NCI-H1105 (cell line): ENCODE measurements around the gene ARNT2.
"Not testable (repeated sequence)": the region's sequence is repeated elsewhere in the genome, so short reads cannot be mapped to it uniquely, and the experiment has no call there.

Source experiments
- DNase-seq: peaks from one replicate; lab custom pipeline; 2025; lab: John Stamatoyannopoulos, UW

The ARNT2 gene

DNA sequence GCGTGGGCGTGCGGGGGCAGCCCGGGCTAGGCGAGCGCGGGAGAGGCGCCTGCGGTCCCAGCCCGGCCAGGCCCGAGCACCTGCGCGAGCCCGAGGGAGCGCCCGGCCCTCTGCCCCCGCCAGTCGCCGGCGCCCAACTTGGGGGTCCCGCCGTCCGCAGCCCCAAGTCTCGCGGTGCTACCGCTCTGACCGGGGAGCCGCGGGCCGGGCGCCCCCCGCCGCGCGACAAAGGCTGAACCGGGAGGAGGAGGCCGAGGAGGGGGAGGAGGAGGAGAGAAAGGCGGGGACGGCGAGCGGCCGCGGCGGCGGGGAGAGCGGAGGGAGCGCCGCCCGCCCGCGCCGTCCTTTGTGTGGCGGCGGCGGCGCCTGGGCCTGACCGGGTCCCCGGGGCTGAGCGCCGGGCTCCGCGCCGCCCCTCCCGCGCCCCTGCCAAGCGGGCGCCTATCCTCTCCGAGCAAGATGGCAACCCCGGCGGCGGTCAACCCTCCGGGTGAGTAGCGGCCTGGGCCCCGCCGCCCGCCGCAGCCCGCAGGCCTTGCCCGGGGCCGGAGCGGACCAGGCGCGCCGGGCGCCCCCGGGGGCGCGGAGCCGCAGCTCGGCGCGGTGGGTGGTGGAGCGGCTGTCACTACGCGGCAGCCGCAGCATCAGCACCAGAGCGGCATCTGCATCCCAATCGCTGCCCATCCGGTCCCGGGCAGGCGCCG lies at the start of gene ARNT2:
Gene ARNT2, plus strand, starts transcription at position 326 of the 704 bp plus-strand sequence. Its CDS starts 134 bp downstream, at position 460.
- no peak for DNase-seq

DNA sequence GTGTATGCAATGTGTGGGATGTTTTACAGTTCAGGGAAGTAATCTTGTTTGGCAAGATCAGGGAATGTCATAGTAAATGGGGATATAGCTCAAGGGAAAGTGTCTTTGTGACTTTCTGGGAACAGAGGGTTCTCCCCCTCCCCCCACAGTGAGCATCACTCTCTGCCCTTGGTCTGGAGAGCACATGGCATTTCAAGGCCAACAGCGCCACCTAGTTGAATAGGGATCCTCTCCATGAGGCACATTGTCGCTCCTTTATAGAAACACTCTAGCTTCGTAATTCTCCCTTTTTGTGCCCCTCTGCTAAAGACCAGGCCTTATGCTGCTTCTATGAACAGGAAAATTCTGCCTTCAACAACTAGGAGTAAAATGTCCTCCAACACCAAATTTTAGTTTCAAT lies 37.1 kb upstream of the ARNT2 start:
- DNase-seq: no peak

DNA sequence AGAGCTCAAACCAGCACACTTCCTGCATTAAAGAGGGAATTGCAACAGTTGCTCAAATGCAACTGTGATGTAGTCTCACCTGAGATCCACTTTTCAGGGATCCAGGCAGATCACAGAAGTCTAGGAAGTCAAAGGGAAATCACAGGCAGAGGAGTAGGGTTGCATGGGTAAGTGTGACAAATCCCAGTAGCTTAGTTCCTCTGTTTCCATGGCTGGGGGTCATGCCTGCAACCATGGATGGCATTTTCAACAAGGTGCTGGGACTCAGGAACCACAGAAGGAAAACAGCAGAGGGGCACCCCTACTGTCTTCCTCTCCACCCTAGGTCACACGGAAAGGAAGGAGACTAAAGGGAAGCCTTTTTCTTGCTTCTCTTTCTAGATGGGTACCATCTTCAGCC lies 36.5 kb upstream of the ARNT2 start:
- no peak for DNase-seq

DNA sequence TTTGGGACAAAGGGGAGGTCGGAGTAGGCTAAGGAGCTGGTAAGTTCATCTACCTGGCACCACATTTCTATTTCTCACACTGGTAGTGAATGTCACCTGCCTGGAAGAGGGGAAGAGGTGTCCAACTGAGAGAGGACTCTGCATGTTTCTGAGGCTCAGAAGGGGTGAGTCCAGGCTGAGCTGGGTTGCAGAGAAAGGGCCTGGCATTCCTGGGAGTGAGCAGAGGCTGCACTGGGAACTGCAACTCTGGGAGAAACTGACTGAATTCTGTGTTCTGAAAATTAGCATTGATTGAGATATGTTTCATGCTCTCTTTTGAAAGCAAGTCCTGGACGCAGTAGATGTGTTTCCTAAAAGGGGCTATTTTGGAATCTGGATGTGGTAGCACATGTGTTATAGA lies 32.3 kb upstream of the ARNT2 start:
- no peak for DNase-seq

DNA sequence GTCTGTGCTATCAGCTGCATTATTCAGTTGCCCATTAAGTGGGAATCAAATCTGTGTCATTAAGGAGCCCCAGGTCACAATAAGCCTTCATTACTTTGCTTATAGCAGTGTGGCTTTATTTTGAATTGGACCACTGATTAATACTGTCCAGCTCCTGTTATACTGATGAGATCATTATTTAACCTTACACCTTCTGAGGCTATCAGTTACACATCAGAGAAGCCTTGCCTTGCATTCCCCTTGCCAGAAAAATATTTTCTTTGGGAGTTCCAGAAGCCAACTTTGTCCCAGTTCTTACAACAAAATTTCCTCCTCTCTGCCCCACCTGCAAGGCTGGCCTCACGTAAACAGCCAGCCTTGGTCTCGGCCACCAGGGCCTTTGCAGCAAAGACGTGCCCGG lies 29.7 kb upstream of the ARNT2 start:
- no peak for DNase-seq

DNA sequence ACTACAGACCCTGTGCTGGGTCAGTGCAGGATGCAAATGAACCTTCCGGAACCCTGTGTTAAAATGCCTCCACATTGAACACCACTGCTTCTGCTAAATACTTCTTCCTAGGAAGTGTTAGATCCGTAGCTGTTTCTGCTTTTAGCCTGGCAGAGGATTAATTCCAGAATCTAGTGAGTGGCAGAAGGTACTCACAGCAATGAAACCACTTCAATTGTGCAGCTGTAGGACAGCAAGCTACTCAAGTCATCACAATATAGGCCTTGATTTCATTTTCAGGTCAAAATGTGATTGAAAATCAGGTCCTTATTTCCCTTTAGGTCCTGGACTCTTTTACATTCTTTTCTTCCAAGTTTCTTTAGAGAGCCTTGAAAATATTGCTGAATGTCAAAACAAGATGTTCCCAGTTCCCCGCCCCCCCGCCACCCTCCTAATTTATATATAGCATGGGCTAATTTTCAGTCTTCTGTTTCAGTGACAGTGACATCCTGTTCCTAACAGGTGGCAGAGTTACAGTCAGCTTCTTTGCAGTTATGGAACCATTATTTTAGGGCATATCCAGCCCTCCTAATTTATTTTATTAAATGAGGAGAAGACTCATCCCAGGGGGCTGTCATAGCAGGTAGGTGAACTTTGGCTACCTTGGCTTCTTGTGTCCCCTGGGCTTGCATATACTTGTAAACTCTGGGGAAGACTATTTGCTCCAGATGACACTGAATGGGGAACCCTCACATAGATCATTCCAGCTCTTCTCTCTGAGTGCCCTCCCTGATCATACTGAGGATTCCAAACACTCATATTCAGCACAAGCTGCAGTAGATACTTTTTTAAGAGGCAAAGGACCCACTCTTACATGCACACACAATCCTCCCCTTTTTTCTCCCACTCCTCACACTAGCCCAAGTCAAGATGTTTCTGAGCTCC lies 28.0 kb upstream of the ARNT2 start:
- no peak for DNase-seq

DNA sequence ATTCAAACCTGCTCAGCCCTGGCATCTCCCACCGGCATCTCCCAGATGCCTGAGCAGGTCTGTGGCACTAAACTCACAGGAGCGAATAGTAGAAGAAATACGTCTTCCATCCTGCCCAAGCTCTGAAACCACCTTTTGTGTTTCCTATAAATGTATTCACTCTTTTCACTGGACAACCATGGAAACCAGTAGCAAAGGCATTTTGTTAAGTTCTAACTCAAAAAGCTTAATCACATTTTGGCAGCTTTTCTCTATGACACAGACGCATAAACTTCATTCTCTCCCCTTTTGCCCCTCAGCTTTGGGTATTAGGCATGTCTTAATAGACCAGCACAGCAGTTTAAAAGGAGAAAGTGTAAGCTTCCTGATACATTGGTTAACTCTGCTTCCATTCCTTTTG lies 24.5 kb upstream of the ARNT2 start:
- DNase-seq: no peak

DNA sequence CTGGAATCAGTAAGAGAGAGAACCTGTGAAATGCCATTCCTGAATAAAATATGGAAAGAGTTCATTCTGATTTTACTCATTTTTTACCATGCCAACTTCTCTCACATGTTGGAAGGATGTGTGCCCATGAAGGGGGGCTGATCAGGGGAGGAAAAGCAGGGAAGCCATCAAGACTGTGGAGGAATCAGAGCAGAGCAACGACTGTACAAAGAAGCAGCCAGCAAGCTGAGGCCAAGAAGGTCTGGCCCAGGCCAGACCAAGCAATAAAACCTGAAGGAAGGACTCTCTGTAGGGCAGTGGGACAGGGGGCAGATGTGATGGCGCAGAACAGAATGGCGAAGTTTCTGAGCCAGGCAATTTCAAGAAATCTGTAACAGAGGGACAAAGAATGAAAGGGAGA lies 24.0 kb upstream of the ARNT2 start:
- no peak for DNase-seq

DNA sequence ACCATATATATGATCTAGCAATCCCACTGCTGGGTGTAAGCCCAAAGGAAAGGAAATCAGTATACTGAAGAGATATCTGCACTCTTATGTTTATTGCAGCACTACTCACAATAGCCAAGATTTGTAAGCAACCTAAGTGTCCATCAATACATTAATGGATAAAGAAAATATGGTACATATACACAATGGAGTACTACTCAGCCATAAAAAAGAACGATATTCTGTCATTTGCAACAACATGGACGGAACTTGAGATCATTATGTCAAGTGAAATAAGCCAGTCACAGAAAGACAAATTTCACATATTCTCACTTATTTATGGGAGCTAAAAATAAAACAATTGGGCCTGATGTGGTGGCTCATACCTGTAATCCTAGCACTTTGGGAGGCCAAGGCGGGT lies 21.9 kb upstream of the ARNT2 start:
- DNase-seq: no peak

DNA sequence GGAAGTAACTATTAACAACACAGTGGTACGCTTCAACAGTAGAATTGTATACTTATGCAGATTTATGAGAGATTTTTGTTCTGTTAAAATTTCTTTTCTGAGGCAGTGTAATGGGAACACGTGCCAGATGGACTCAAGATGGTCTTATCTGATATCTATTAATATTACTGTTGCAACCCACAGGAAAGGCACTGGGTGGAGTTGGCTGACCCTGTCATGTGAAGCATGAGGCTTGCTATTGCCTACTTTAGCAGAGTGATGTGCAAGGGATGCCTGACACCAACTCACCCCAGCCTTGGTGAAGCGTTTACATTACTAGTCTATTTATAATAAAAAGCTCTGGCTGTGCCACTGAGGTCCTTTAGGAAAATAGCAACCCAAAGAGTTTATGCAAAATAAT lies 19.8 kb upstream of the ARNT2 start:
- DNase-seq: no peak

DNA sequence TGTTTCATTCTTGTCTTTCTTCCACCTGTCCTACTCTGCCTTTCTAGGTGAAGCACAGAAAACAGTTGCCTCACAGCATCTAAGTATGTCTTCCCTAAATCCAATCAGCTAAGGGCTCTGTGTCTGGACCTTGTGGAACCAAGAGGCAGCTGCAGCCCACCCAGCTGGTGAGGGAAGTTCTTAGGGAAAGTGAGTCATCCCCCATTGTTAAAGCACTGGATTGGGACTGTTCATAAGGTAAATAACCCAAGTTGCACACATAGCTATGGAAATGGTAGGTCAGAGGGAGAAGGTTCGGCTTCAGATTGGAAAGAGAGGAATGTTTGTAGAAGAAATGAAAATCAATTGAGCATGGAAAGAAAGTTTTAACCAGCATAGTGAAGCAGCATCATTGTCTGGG lies 18.0 kb upstream of the ARNT2 start:
- DNase-seq: no peak

DNA sequence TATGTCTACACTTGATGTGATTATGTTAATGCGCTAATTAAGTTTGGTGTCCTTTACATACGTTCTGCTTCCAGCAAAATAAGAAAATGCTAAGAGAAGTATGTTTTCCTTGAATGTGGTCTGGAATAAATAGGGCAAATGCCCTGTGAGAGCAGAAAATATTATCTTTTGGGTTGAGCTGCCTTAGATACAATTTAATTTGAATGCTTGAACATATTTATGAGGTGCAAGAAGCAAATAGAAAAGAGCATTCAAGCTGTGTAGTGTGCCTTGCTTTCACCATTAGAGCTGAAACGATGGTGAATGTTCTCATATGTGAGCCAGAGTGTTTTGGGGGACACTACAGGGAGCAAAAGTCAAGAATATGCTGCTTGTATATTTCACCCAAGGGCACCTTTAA lies 15.9 kb upstream of the ARNT2 start:
- DNase-seq: no peak

DNA sequence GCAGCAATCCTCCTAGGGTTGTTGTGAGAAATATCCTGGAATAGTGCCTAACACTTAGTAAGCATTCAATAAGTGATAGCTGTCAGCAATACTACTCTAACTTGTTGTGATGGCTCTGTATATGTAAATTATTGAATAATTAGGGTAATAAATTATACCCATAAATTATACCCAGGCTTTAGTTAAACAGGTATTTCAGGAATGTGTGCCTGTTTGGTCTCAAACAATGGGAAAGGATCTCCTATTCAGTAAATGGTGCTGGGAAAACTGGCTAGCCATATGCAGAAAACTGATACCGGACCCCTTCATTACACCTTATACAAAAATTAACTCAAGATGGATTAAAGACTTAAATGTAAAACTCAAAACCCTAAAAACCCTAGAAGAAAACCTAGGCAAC lies 14.8 kb upstream of the ARNT2 start:
- no peak for DNase-seq

DNA sequence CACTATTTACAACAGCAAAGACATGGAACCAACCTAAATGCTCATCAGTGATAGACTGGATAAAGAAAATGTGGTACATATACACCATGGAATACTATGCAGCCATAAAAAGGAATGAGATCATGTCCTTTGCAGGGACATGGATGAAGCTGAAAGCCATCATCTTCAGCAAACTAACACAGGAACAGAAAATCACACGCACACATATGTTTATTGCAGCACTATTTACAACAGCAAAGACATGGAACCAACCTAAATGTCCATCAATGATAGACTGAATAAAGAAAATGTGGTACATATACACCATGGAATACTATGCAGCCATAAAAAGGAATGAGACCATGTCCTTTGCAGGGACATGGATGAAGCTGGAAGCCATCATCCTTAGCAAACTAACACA lies 13.2 kb upstream of the ARNT2 start:
- not testable (repeated sequence) for DNase-seq

DNA sequence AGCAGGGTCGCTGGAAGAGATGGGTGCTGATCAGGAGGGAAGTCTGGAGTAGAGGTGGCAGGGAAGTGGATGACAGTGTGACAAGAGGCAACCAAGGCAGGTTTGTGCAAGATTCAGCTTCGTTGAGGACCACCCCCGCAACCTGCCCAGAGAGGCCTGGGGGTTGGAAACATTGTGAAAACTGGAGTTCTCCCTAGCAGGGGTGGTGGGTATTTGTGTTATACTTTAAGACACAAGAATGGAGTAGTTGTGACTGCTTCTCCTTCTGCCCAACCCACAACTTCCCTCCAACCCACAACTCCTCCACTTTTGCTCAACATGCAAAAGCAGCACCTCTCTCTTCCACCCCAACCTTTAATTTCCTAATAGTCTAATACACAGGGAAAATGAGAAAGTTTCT lies 8.6 kb upstream of the ARNT2 start:
- DNase-seq: no peak

DNA sequence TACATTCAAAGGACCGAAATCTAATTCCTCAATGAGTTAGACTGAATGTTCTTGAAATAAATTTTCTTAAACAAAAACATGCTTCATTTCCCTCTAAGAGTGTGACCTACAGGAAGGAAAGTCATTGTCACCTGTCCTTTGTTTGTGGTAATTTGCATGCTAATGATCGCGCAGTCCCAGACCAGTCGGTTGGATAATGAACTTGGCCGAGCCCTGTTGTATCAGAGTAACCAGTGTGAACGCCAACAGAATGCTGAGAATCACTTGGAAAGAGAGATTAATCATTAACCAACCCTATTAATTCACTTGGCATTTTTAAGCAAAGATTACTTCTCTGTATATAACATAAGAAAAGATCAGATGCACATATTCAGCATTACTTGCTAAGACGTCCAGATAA lies 8.1 kb upstream of the ARNT2 start:
- DNase-seq: no peak

DNA sequence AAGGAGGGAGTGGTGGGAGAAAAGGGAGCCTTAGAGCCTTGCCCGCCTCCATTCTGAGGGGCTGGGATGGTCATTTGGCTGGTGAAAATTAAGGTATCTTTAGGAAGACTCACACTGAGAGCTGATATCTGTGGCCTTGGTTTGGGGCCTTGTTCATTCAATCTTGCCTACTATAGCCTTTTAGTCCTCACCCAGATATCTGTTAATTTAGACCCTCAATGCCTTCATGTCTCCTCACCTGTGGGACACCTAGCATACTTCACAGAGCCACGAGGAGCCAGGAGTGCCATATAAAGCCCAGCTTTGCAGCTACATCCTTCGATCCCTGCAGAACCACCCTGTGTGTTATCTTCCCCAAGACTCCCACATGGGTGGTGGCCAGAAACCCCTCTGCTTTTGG lies 4.7 kb upstream of the ARNT2 start:
- no peak for DNase-seq

DNA sequence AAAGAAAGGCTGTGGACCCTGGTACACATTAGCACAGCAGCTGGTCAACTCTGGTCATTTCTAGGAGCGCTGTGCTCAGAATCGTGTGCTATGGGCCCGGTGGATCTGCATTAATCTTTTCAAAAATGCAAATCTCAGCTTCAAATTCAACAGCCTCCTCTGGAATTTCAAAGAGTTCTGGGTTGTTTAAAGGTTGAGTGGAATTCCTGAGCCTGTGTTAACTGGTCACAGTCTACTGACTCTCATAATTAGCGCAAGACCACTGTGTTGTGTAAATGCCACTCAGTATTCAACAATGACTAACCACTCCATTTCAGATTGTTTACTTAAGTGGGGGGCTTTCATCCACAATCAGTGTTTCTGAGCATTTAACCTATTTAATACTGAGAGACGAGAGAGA lies 2.7 kb upstream of the ARNT2 start:
- no peak for DNase-seq

DNA sequence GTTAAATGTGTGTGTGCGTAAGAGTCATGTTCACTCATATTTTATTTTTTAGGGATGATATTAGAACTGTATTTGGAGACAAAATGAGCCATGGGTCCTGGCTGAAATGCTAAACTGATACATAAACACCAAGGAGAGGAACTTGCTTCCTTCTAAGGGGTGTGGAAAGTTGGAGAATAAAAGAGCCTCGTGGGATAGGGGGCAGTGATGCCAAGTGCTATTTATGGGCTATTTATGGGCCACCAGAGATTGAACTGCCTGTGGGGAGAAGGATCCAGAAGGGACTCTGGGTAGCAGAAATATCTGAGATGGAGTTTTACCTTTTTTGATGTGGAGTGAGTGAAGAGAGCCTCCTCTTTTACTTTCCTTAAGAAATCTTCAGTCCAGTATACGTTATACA lies 1.8 kb upstream of the ARNT2 start:
- no peak for DNase-seq

DNA sequence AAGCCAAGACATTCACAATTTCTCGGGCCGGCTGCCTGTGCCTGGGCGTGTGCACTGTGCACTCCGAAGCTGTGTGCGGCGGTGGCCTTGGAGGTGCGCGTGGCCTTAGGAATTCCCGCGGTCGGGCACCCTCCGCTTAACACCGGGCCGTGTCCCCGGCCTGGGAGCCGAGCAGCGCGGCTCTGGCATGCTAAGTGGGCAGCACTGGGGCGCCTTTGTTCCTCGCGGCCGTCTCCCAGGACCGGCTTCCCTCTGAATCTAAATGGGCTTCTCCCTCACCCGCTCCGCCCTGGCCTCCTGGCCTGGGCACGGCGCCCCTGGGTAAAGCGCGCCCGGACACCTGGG lies 498 bp upstream of the ARNT2 start:
- no peak for DNase-seq

DNA sequence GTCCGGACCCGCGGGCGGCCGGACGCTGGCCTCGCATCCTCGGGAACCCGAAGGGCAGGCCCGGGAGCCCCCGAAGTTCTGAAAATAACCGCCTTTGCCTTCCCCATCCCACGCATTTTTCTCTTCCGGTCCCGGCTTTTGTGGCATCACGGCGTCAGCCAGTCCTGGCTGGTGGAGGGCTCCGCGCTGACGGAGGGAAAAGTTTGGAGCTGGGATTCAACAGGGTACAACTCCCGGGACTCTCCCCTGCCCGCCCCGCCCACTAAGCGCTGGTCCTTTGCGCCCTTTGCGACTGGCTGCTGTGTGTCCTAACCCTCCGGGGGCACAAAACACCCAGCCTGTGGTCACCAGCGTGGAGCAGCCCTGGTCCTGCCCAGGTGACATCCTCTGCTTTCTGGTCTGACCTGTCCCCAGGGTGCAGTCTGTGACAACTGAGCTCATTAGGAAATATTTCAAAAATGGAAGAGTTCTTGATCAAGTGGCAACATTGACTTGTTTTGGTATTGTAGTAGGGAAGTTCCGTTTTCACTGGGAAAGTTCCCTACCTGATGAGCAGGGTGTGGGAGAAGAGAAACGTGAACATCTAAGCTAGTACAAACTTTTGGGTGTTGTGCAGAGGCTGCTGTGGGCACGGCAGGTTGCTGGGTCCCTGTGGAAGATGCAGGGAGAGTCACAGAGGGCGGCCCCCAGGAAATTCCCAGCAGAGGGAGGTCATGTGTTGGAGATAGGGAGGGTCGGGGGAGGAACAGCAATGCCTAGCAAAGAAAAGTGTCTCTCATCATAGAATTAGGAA lies 775 bp downstream of the ARNT2 start:
- no peak for DNase-seq

DNA sequence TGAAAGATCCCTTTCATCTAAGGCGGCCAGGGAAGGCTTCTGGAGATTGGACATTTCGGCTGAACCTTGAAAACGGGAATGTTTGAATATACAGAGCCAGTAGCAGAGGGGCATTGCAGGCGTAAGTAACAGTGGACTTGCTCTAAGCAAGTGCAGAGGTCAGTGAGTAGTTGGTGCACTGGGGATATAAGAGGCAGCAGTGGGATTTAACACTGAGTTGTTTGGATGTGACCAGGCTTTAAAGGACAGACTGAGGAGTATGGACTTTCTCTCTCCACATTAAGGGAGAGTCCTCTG lies 1.3 kb downstream of the ARNT2 start:
- no peak for DNase-seq

DNA sequence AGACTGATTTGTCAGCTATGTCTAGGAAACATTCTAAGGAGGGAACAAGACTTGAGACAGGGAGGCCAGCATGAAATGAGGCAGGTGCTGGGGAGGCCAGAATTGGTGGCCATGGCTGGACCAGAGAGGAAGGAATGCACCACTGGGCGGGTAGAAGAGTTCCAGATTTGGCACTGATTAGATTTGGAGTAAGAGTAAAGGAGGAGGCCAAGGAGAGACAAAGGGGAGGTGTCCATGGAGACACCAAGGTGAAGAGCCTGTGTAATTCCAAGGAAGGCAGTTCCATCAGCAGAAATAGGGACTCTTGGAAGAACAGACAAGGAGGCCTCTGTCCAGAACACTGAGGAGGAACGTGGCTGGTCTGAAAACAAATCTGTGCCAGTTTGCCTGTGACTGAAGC lies 1.8 kb downstream of the ARNT2 start:
- no peak for DNase-seq
